Stimulated activated CD8-positive, alpha-beta memory T cell treated with anti-CD3 and anti-CD28 coated beads, Interleukin-7, amount 100 ng/mL, for 4 hours (primary cell): Measurements from ENCODE around the gene ZMAT5.

Experiments
- DNase-seq, 2 donors: peaks; one replicate each; pipeline ENCODE4 v3.0.0-alpha.2; 2020; ENCODE audit warnings: low read depth in 2 of 2

ZMAT5 gene

GRCh38 chr22:29684244-29684643 lies 82.6 kb downstream of the ZMAT5 start:
- DNase-seq: no peak

- DNase-seq: no peak
Measured at GRCh38 chr22:29683536-29683935, 83.3 kb downstream of the ZMAT5 start.
